HG03354 (cell line): ENCODE measurements around the gene KRTAP10-3.

Source experiments
- ATAC-seq: cut with Tn5 transposase; IDR thresholded peaks from one replicate; pipeline ENCODE4 v1.9.1; 2021; ENCODE audit warnings: mild to moderate bottlenecking; ENCODE audit not compliant: unreplicated experiment, poor library complexity, severe bottlenecking

The KRTAP10-3 gene

GRCh38 chr21:44533121-44533890 is 25.3 kb downstream of the KRTAP10-3 start:
- ATAC-seq: no peak

- ATAC-seq: no peak
Observed at GRCh38 chr21:44532712-44533111, 25.9 kb downstream of the KRTAP10-3 start.

GRCh38 chr21:44531606-44532564 is 26.7 kb downstream of the KRTAP10-3 start:
- ATAC-seq: no peak

- no peak for ATAC-seq
Observed at GRCh38 chr21:44530903-44531605, 27.5 kb downstream of the KRTAP10-3 start.

- no peak for ATAC-seq
Observed at GRCh38 chr21:44530221-44530902, 28.2 kb downstream of the KRTAP10-3 start.

- no peak for ATAC-seq
Observed at GRCh38 chr21:44529503-44530125, 29.0 kb downstream of the KRTAP10-3 start.

- no peak for ATAC-seq
Observed at GRCh38 chr21:44529011-44529421, 29.6 kb downstream of the KRTAP10-3 start.

GRCh38 chr21:44528634-44528995 is 30.0 kb downstream of the KRTAP10-3 start:
- ATAC-seq: no peak

- no peak for ATAC-seq
Observed at GRCh38 chr21:44527983-44528633, 30.5 kb downstream of the KRTAP10-3 start.

GRCh38 chr21:44527156-44527982 is 31.2 kb downstream of the KRTAP10-3 start:
- no peak for ATAC-seq

- ATAC-seq: no peak
Observed at GRCh38 chr21:44526096-44526997, 32.2 kb downstream of the KRTAP10-3 start.

- no peak for ATAC-seq
Observed at GRCh38 chr21:44525391-44526095, 33.1 kb downstream of the KRTAP10-3 start.

GRCh38 chr21:44524414-44525371 is 33.9 kb downstream of the KRTAP10-3 start:
- ATAC-seq: no peak

- ATAC-seq: no peak
Observed at GRCh38 chr21:44523567-44524413, 34.8 kb downstream of the KRTAP10-3 start.
